NT2/D1 (cell line): ENCODE measurements around the gene LRRC71.

Source experiments
- SUZ12 ChIP-seq: IDR thresholded peaks from 2 replicates; pipeline ENCODE4 v1.6.1; 2011; ENCODE audit not compliant: insufficient read length, insufficient read depth; ENCODE audit errors: extremely low read depth
- YY1 ChIP-seq: IDR thresholded peaks from 2 replicates; pipeline ENCODE4 v1.6.1; 2011; ENCODE audit not compliant: insufficient read length, insufficient read depth
- ZNF274 ChIP-seq: IDR thresholded peaks from 2 replicates; pipeline ENCODE4 v1.6.1; 2011; ENCODE audit warnings: mild to moderate bottlenecking, low read depth, low read length

DNA sequence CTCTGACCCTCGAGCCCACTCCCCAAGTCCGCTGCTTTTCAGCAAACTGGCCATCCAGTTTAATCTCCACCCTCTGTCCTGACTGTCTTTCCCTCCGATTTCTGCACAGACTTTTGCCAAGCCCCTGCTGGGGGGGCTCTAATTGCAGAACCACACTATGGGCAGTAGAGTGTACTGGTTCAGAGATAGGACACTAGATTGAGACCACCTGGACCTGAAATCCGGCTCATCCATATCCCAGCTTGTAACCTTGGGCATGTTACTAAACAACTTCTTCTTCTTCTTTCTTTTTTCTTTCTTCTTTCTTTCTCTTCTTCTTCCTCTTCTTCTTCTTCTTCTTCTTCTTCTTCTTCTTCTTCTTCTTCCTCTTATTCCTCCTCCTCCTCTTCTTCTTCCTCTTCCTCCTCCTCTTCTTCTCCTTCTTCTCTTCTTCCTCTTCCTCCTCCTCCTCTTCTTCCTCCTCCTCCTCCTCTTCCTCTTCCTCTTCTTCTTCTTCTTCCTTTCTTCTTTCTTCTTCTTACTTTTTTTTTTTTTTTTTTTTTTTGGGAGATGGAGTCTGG lies 7.7 kb downstream of the LRRC71 start:
- no peak for TF ChIP-seq YY1
- TF ChIP-seq ZNF274 = no peak
- TF ChIP-seq SUZ12 = no peak
